Germinal center (tissue), 1 donor: Measurements from ENCODE around the gene CLEC14A.
A peak's percentile ranks its signal among the peaks of the same experiment; 100 is the strongest.

ENCODE experiments used
- DNase-seq: peaks from one replicate; pipeline ENCODE4 v3.0.0; 2012; ENCODE audit warnings: mixed read lengths, low spot score

The CLEC14A gene

GRCh38 chr14:38255673-38256532 is at the start of gene CLEC14A:
TSS of gene CLEC14A (minus strand) at chr14:38256093. CDS start at chr14:38256022, 71 bp downstream.
- peak; percentile 8 for DNase-seq

GRCh38 chr14:38302966-38303365 is 47.1 kb upstream of the CLEC14A start:
- no peak for DNase-seq

GRCh38 chr14:38302034-38302433 is 46.1 kb upstream of the CLEC14A start:
- DNase-seq = no peak

DNA sequence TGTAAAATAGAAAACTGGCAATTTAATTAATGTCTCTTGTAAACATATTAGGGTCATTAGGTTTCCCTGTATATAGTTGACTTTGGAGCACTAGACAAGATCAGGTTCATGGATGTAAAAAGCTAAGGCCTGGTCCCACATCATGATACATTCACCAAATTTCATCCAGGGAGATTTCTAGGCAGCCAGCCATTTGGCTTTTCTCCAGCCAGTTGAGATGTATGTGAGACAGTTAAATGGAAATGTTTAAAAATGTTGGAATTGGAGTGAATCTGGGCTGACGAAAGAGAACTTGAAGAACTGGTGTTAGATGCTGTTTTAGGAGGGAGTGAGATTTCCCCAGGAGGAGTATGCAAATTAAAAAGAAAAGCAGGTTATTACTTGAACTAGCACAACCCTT is 41.8 kb upstream of the CLEC14A start:
- DNase-seq = no peak

DNA sequence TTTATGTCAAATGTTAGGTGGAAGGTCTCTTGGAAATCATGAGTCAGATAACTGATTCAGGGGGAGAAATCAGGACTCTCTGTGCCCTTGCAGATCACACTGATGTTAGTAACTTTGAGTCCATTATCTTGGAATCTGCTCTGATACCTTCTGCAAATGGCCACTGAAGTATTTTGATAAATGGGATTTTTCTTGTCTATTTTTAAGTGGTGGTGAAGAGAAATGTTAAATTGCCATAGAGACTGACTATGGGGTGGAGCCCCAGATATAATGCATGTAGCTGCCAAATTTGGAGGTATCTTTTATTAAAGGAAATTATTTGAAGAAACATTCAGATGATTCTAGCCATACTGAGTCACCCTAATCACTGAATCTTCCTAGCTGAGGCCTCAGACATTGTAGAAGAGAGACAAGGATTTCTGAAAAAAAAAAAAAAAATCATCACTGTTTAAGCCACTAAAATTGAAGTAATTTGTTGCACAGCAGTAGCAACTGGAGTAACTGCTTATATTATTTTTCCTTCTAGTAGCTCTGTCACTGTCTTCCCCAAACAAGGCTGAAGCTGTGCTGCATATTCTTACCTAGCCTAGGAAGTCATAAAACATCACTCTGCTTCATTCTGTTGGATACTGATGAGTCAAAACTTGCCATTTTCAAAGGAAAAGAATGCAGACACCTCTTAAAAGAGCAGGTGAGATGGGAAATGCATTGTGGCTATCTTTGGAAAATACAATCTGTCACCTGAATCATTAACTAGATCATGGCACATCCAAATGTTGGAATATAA is 36.0 kb upstream of the CLEC14A start:
- DNase-seq = no peak

DNA sequence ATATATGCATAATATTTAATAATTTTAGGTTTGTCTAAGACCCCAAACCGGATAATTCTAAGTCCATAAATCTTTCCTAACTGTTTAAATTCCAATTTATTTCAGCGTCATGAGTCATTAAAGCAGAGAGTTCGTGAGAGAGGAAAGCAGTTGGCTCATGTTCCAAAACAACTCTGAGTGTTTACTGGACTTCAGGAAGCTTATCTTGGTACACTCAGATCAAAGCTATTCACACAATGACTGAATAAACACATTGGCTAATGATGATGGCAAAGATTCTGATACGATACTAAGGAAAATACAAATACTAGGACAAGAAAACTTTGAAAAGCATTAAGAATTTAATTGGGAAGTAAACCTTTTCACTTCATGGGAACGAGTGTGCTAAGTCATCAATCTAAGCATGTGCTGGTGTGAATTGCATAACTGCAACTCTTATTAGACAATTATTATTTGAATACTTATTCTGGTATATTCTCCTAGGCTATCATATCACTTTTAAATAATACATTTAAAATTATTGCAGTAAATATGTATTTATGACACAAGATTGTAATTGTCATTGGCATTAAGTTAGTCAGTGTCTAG is 34.8 kb upstream of the CLEC14A start:
- DNase-seq = no peak

DNA sequence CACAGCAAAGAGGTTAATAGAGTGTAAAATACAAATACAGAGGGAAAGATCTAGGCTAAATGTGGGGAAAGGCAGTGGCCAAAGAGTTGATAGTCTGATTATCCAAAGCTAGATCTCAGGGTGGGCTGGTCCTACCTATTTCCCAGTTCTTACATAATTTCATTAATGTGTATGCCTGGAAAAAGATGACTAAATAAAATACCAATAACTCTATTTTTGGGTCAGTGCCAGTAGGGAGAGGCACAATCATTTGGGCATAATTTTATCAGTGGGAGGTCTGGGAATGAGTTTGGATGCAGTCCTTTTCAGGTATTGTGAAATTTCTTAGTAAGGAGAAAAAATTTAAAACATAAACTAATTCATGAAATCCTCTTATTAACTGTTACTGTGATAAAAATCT is 30.6 kb upstream of the CLEC14A start:
- no peak for DNase-seq

DNA sequence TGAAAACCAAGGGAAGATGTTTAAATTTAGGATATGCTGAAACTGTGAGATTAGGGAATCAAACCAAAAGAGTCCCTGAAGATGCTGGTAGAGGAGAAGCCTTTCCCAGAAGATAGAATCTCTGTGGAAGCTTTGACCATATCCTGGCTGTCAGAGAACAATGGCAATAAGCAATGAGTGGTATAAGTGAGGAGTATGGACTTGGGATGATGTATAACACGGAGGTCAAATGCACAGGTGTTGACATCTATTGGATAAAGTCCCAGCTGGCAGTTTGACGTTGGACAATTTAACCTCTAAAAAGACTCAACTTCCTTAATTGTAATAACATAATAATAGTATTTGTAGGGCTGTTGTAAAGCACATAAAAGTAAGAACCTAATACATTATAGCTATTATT is 30.1 kb upstream of the CLEC14A start:
- DNase-seq = no peak

DNA sequence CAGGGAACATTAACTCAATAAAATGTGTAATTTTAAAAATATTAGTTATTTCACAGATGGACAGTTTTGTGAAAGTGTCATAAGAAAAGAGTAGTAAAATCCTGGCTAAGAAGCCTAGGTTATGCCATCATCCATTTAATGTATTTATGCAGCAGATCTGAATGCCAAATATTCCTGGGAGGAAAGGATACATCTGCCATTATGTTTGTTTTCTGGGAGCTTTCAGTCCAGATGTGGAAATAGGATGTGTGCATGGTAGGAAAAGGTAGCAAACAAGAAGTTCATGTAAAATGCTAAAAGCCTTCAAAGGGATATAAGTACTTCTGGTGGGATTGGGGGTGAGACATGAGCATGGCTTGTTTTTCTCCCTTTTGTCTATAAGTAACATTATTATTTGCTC is 27.0 kb upstream of the CLEC14A start:
- no peak for DNase-seq

- DNase-seq = no peak
Measured at GRCh38 chr14:38280081-38280480, 24.2 kb upstream of the CLEC14A start.

GRCh38 chr14:38279572-38279971 is 23.7 kb upstream of the CLEC14A start:
- no peak for DNase-seq

GRCh38 chr14:38278035-38278434 is 22.1 kb upstream of the CLEC14A start:
- no peak for DNase-seq

DNA sequence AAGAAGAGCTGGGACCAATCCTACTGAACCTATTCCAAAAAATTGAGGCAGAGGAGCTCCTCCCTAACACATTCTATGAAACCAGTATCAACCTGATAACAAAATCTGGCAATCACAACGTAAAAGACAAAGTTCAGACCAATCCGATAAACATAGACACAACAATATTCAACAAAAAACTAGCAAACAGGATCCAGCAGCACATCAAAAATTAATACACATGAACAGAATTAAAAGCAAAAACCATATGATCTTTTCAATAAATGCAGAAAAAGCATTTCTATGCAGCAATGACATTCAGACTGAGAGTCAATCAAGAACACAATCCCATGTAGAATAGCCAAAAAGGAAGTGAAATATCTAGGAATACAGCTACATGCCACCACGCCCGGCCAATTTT is 7.0 kb upstream of the CLEC14A start:
- DNase-seq = no peak

GRCh38 chr14:38261620-38262019 is 5.7 kb upstream of the CLEC14A start:
- DNase-seq = no peak

- no peak for DNase-seq
Measured at GRCh38 chr14:38257507-38257906, 1.6 kb upstream of the CLEC14A start.

DNA sequence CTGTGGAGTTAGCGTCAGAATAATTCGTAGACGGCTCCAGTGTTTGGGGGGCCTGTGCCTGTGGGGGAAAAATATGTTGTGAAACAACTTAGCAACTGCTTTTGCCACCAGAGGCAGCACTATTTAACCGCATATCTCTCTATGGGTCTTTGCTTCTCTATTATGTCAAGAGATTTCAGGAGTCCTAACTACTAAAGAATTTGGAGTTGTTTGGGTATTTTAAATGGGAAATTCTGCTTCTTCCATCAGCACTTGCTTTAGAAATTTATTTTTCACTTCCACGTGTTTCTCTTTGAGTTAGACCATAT is 594 bp upstream of the CLEC14A start:
- no peak for DNase-seq

- DNase-seq = no peak
Measured at GRCh38 chr14:38255408-38255672, 553 bp downstream of the CLEC14A start.

- no peak for DNase-seq
Measured at GRCh38 chr14:38254571-38255407, 1.1 kb downstream of the CLEC14A start.

GRCh38 chr14:38253676-38254075 is 2.2 kb downstream of the CLEC14A start:
- DNase-seq = no peak

GRCh38 chr14:38252066-38252710 is 3.7 kb downstream of the CLEC14A start:
- no peak for DNase-seq

- no peak for DNase-seq
Measured at GRCh38 chr14:38250331-38250730, 5.6 kb downstream of the CLEC14A start.
